NCI-H526 treated with DMSO at 0.1 percent for 48 hours (cell line): Measurements from ENCODE around the gene MAX.

Experiments used
- DNase-seq: peaks from one replicate; lab custom pipeline; 2025; lab: John Stamatoyannopoulos, UW

The MAX gene

DNA sequence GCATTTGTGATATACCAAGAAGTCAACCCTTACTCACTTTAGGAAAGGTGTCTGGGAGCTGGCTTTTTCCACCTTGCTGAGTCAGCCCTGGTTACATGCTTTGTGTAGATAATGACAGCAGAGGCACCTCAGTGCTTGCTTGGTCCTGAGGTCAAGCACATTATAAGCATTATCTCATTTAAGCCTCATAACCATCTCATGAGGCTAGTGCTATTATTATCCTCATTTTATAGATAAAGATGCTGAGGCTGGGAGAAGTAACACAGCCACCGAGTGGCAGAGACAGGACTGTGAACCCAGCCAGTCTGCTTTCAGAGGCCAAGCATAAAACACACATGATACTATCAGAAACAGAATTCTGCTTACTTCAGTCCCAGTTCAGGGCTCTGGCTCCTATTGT is 29.4 kb downstream of the MAX start:
- DNase-seq = no peak

GRCh38 chr14:65072256-65072655 is 30.1 kb downstream of the MAX start:
- no peak for DNase-seq

DNA sequence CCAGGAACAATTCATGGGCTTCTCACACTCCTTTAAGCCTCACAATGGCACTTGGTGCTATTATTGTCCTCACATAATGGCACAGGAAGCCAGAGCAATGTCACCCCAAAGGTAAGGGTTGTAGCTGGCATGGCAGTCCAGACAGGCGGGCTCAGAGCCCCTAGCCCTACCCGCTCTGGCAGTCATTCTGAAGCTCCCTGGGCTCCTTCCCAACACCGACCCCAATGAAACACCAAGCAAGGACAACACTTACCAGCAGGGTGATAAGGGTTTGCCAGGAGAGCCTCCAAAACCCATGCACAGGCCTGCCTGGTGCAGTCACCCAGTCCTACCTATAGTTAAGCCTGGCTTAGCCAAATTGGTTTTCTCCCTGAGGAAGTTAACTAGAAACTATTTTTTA is 30.8 kb downstream of the MAX start:
- DNase-seq = no peak

GRCh38 chr14:65070471-65070976 is 31.8 kb downstream of the MAX start:
- peak; percentile 42 for DNase-seq

GRCh38 chr14:65069874-65070413 is 32.4 kb downstream of the MAX start:
- no peak for DNase-seq

GRCh38 chr14:65065719-65066118 is 36.6 kb downstream of the MAX start:
- DNase-seq = no peak

GRCh38 chr14:65062096-65063075 is 39.9 kb downstream of the MAX start:
- DNase-seq = no peak

GRCh38 chr14:65057695-65058094 is 44.6 kb downstream of the MAX start:
- DNase-seq = no peak

DNA sequence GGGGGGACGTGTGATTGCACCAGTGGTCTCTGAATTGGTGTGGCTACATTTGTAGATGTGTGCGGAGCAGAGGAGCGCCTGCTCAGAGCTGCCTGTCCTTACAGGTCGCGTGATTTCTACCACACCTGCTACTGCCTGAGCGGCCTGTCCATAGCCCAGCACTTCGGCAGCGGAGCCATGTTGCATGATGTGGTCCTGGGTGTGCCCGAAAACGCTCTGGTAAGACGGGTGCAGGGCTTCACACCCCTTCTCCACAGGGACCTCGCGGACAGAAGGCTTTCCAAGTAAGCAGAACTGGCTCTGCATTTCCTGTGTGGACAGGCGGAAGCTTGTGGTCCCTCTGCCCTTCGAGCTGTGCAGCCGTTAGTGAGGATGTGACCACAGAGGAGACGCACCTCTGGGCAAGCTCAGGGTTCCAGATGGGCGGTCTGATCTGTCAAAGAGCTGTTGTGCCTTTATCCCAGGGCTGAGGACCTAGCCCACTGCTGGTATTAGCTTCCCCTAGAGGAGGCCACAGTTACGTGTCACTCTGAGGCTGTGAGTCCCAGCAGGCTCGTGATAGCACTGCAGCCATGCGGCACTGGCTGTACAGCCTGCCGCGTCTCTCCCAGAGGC is 47.7 kb downstream of the MAX start:
- no peak for DNase-seq

DNA sequence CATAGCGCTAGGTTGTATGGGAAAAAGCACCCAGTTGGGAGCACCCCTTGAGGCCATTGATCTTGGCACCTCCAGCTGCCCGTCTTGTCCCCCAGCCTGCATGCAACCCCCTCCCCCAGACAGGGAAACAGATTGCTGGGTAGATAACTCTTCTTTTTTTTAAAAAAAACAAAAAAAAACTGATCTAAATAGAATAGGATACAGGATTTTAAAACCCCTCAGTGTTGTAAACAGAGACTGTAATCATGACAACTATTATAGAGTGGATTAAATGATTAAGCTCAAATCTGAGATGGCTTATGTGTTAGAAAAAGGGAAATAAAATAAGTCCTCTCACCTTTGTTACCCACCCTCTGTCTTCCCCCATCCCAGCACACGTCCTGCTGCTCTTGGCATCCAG is 48.9 kb downstream of the MAX start:
- no peak for DNase-seq

GRCh38 chr14:65052832-65053231 is 49.5 kb downstream of the MAX start:
- no peak for DNase-seq

DNA sequence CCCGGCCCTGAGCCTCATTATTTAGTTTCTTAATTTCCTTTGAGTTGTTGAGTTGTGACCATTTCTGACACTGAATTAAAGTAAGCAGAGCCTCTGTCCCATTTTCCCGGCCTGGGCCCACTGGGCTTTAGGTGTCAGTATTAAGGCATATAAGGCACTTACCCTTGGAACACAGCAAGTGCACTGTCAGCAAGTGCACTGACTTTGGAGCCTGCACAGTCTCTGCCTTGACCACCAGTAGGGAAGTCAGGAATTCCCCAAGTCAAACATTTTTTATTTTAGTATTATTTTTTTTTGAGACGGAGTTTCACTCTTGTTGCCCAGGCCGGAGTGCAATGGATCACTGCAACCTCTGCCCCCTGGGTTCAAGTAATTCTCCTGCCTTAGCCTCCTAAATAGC is 56.6 kb downstream of the MAX start:
- no peak for DNase-seq

DNA sequence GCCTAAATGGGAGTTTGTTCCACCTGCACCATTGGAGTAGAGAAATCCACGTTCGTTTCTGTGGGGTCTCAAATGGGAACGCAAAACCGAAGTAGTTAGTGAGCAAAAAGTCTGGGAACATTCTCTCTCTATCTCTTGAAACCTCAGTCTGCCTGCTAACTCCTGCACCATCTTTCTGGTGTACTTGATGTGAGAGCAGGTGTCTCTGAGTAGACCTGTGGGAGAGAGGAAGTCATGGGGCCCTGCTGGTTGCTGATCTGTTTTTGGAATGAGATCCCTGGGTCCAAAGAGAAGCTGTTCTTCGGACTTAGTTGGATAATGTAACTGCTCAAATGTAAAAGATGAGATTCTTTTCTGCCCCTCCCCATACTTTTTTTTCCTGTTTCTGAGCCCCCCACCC is 57.3 kb downstream of the MAX start:
- no peak for DNase-seq

DNA sequence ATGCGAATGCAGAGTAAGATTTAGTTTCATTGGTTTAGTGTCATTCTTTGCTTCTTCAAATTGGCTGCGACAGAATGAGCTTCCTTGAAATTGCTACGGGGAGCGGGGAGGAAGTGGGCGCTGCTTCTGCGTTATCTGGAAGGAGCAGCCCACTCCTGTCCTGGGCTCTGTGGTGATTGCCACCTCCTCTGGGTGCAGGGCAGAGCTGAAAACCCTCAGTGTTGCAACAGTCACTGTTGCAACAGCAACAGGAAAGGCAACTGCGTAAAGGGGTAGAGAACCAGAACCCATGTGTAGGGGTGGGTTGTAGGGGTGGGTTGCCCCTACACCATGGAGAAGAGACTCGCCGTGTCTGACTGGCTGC is 57.7 kb downstream of the MAX start:
- DNase-seq = no peak

DNA sequence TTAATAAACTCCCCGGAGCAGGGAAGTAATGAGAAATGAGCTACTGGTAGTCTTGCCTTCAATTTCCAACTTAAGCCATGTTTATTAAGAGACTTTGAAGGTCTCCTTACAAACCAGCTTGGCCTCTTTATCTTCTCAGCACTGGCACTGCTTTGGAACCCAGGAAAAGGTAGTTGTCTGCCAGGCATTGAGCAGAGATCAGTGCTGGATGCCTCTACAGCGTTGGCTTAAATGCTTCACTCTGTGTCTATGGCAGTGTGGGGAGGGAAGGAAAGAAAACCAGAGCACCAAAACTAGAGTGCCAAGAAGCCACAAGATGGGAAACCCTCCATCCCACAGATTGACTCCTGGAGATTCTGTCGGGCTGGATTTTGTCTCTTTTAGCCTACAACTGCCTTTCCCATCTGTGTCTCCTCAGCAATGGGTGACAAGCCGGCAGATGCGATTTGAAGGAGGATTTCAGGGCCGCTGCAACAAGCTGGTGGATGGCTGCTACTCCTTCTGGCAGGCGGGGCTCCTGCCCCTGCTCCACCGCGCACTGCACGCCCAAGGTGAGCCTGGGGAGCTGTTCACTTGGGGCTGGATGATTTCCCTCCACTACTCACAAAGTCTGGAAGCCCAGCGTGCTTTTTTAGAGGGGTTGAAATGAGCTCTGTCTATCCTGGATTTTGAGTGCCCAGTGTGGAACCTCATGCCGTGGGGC is 58.3 kb downstream of the MAX start:
- DNase-seq = no peak

DNA sequence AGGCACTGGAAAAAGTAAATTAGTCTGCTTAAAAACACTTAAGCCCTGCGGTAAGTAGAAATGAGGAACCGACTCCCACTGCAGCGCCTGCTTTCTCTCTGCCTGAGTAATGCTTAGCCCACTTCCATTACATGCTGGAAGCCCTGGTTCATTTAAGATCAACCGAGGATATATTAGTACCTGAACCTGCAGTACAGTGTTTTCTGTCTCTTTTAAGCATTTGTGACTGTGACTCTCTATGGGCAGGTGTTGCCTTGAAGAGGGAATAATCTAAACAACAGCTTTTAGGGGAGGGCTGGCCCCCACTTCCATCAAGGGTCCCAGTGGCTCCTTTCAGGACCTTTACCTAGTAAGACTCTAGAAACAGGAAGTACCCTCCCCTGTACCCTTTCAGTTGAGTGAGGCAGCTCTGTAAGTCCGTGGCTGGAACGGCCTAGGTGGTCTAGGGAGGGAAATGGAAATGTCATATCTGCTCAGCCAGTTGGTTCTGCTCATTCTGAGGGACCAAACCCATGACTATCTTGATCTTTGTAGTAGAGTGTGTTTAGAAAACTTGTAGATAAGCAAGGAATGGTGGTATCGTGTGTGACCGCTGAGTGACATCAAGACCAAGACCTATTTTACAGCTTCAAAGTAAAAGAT is 59.5 kb downstream of the MAX start:
- DNase-seq = no peak

- DNase-seq = no peak
These were observed 60.0 kb downstream of the MAX start for GRCh38 chr14:65042296-65042695.

DNA sequence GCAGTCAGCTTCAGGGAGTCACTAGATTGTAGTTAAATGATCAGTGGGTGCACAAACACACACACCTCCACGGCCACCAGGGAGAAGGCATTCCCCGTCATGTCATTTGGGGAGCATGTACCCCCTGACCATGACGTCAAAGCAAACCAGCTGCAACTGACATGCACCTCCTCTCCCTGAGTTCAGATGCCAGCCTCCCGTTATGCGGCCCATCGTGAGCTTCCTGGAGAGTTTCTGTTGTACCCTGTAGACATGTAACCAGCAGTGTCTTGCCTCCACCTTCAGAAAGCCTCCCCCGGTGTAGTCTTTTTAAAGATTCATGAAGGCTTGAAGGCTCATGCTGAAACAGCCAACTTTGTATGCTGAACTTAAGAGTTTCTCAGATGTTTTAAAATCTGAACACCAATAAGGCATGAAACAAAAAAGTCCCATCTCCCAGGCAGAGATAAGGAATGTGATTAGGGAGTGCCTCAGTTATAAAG is 60.8 kb downstream of the MAX start:
- DNase-seq = no peak

DNA sequence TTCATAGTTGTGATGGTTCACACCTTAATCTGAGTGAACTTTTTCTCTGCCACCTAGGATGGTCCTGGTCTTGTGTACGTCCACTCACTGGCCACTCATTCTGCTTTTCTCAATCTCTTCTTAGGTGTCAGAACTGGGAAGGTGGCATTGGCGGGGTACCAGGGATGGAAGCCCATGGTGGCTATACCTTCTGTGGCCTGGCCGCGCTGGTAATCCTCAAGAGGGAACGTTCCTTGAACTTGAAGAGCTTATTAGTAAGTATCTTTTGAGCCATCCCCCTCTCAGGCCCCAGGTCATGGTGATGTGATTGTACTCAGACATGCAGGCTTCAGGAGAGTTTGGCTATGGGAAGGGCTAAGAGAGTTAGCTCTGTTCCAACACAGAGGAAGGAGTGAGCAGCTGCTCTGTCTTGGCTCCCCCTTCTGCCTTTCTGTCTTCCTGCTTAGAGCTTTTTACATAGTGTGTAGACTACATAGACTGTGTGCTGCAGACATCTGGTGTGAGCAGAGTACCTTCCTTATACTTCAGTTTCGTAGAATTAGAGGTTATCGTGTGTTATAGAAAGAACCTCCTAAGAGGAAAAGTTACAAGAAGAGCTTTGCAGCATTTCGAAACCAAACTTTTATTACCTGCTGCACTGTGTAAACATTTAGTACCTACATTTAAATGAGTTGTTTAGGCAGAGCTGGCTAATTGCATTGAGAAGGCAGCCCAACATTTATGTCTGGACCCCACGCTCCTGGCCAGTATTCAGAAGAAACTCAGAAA is 61.5 kb downstream of the MAX start:
- DNase-seq = no peak

GRCh38 chr14:65038966-65039365 is 63.4 kb downstream of the MAX start:
- DNase-seq = no peak

DNA sequence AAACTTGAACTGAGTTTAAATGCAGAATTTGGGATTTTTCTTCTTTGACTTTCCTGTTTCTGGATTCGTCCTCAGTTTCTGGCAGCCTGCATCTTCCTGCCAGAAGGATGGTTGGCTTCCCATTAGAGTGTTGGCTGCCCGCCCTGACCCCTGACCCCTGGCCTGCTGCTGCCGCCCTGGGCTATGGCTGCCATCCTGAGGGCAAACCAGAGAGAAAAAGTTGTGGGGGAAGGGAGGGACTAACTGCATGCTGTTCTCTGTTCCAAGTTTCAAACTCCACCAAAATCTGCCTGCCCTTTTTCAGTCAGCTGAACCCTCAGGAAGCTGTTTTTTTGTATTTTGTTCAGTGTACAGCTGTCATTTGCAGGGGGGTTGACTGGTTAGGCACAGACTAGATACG is 67.3 kb downstream of the MAX start:
- DNase-seq = no peak
